GM19372 (cell line): ENCODE data around the gene OR6B1.
"Not testable (repeated sequence)": the region's sequence is repeated elsewhere in the genome, so short reads cannot be mapped to it uniquely, and the experiment has no call there.

Experiments
- ATAC-seq: cut with Tn5 transposase; IDR thresholded peaks from one replicate; pipeline ENCODE4 v1.9.1; 2021; ENCODE audit warnings: mild to moderate bottlenecking, low read depth, moderate library complexity; ENCODE audit not compliant: unreplicated experiment

Gene OR6B1

DNA sequence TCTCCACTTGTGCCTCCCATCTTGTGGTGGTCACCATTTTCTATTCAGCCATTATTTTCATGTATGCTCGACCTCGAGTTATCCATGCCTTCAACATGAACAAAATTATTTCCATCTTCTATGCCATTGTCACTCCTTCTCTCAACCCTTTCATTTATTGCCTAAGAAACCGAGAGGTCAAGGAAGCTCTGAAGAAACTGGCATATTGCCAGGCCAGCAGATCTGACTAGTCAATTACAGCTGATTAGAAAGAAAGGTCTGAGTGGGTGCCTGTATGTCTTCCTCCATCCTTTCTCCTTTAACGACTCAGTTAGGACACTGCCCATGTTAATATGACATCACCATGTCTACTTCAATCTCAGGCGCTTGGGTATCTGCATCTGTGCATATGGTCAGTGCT, 4.6 kb downstream of the OR6B1 start:
- ATAC-seq, result no peak

DNA sequence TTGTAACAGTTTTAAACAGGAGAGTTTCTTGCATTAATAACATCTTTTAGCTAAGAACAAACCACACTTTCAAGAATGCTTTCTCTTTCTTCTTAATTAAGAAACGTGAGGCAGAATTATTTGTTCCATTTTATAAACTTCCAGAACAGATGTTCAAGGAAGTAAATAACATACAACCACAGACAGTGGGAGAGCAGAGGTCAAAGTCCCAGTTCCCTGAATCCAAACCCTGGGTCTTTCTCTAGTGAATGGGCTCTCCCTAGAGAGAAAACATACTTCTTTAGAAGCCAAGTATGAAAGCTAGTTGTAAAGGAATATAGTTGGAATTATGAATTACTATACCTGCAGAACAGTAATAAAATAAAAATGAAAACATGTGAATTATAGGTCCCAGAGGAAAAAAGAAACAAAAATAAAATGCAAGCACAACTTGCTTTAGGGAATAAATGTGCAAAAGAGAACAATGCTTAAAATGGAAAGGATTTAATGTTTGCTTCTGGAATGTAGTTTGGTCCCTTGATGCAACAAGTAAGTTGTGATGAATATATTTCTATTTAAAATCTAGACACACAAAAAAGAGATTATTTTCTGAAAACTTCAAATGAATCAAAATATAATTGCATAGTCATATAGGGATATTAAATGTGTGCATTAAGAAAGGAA, 6.0 kb downstream of the OR6B1 start:
- no peak for ATAC-seq

DNA sequence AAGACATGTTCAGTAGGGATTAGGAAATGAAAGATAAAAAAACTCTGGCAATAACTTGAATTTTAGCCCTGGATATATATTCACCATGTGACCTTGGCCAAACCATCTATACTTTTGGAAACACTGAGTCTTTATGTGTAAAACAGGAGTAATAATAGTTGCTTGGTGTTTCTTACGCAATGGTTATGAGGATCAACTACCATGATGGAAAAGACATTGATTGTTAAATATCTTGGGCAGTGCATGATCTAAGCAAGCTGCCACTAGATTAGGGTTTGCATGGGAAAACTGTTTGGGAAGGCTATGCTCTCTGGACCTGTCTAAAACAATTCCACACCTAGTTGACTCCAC, 6.5 kb downstream of the OR6B1 start:
- ATAC-seq, result no peak

DNA sequence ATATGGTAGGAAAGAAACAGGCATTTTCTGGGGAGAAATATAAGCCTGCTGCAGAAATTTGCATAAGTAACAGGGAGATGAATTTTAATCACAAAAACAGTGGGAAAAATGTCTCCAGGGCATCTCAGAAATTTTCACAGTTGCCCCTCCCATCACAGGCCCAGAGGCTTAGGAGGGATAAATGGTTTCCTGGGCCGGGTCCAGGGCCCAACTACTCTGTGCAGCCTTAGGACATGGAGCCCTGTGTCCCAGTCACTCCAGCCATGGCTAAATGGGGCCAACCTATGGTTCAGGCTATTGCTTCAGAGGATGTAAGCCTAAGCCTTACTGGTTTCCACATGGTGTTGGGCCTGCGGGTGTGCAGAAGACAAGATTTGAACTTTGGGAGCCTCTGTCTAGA, 9.2 kb downstream of the OR6B1 start:
- ATAC-seq, result no peak

DNA sequence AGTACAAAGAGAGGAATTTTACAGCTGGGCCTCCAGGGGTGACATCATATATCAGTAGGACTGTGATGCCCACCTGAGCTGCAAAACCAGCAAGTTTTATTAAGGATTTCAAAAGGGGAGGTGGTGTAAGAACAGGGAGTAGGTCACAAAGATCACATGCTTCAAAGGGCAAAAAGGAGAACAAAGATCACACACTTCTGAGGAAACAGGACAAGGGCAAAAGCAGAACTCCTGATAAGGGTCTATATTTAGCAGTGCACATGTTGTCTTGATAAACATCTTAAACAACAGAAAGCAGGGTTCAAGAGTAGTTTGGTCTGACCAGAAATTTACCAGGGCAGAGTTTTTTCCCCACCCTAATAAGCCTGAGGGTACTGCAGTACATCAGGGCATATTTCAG, 9.9 kb downstream of the OR6B1 start:
- ATAC-seq, result not testable (repeated sequence)

DNA sequence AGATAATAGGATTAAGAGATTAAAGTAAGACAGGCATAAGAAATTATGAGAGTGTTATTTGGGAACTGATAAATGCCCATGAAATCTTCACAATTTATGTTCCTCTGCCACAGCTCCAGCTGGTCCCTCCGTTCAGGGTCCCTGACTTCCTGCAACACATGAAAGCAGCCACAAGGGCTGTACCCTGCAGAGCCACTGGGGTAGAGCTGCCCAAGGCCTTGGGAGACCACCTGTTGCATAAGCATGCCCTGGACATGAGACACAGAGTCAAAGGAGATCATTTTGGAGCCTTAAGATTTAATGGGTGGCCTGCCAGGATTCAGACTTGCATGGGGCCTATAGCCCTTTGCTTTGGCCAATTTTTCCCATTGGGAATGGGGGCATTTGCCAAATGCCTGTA, 10.7 kb downstream of the OR6B1 start:
- not testable (repeated sequence) for ATAC-seq

DNA sequence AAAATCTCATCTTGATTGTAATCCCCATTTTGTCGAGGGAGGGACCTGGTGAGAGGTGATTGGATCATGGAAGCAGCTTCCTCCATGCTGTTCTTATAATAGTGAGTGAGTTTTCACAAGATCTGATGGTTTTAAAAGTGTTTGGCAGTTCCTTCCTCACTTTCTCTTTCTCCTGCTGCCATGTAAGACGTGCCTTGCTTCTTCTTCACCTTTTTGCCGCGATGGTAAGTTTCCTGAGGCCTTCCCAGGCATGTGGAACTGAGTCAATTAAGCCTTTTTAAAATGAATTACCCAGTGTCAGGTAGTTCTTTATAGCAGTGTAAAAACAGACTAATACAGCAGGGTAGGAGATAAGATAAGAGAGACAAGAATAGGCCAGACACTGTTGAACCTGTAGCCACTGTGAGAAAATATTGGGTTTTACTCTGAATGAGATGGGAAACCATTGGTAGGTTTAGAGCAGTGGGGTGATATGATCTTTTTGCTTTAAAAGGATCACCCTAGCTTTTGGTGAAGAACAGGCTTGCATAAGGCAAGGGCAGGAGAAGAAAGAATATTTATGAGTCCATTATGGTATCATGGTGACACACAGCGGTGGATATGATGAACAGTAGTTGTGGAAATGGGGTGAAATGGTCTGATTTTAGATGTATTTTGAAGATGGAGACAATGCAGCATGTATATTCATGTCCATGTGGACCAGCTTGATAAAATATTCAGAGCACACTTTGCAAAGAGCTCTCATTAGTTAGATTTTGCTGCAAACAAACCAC, 11.5 kb downstream of the OR6B1 start:
- ATAC-seq, result no peak

DNA sequence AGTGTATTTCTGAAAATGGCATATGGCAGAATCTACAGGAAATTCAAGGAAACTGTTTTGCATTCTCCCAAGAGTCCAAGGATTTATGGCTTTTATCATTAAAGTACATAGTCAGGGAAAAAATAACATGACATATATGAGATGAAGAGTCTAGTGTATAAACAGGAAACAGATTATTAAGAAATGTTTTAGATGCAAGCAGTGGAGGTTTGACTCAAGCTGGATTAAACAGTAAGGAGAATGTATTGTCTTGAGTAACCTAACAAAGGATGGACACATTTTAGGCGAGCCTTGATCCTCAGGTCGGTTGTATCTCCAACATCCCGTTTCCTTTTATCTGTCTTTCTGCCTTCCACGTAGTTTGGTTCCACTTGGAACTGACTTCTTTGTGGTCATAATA, 17.9 kb downstream of the OR6B1 start:
- ATAC-seq, result no peak

DNA sequence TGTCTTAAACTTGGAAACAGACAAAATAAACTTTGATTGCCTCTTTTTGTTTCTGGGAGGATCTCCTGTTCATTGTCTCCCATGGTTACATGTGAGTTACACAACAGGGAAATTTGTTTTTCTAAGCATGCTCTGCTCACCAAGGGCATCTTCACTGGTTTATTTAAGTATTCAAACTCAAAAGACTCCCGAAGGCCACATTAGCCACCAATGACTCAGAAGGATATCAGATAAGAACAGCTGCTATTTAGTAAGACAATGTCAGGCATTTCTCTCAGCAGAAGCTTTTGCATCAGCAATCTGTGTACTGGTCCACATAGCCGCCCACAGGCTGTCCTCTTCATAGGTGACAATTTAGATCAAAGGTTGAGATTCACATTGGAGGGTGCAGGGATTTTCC, 19.3 kb downstream of the OR6B1 start:
- ATAC-seq, result no peak

DNA sequence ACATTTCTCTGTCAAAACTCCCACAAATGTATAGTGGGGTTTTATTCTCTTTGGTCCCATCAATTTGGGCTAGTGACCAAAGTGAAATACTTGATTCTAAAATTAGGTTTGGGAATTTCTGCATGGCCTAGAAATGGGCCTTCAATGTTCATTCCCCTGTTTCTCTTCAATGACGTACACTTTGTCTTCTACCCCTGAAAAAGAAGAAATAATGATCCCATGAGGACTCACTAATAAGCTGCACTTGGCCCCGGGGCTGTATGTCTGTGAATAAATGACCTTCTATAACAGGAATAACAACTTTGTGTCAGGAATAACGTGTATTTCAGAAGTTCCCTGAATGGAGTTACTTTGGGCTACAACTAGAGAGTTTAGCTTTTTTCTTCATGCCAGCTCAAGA, 20.2 kb downstream of the OR6B1 start:
- no peak for ATAC-seq

DNA sequence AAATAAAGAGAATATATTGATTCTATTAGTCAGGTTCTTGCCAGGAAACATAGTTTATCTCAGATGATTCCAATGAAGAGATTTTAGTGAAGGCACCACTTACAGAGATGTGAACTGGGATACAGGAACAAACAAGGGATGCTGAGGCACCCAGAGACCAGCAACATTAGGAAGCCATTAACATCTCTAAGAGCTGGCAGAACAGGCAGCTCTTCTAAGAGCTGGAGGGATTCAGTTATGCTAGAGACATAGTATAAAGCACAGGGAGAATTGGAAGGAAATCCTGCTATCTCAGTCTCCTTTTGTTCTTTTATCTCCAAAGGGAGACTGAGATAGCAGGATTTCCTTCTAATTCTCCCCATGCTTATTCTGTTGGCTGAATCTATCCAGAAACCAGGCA, 22.0 kb downstream of the OR6B1 start:
- ATAC-seq, result no peak

DNA sequence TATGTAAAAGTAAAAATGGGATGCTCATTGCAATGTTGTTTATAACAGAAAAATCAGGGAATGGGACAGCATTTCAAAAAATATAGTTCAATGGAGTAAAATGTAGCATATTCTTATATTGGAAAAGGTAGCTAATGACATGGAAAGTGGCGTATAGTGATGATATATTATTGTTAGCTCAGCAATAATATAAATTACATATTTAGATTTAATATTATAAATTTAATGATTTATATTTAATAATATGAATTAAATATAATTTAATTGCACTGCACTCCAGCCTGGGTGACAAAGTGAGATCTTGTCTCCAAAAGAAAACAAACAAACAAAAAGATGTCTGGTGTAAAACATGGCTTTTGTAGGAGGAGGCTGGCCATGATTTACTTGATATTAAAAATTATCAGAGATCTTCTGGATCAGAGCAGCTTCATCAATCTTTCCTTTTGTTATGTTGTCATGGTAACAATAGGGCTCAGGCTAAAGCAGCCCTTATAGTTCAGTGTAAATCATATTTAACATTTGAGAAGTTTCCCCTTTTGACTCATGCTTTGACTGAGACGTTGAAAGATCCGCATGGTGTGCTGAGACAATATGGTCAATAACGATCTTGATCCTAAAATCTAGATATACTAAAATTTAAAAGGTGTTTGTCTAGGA, 23.2 kb downstream of the OR6B1 start:
- ATAC-seq, result no peak

DNA sequence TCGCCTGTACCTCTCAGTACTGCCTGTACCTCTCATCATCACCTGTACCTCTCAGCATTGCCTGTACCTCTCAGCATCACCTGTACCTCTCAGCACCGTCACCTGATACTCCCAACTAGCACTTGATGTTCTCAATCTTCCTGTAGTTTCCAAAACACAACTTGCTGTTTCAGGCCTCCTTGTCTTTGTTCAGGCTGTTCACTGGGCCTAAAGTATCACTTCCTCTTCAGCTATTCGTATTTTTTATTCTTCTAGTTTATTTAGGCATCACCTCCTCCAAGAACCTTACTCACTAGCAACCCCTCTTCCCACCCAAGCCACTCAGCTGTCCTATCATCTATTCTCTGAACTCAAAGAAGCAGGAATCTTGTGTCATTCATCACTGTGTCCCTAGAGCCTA, 24.1 kb downstream of the OR6B1 start:
- ATAC-seq, result no peak

DNA sequence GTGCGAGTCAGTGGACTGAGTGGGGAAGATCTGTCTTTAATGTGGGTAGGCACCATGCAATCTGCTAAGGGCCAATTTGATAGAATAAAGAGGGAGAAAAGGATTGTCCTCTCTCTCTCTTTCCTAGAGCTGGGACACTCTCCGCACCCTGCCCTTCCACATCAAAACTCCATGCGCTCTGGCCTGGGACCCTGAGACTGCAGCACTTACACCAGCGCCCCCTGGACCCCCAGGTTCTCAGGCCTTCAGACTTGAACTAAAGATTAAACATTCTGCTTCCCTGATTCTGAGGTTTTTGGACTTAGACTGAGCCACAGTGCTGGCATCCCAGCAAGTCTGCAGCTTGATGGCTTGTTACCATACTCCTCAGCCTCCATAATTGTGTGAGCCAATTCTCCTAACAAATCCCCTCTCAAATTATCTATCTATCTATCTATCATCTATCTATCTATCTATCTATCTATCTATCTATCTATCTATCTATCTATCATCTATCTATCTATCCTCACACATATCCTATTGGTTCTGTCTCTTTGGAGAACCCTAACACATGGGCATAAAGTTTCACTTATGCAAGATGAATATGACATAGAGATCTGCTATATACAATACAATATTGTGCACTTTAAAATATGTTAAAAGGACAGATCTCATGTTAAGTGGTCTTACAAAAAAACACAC, 26.2 kb downstream of the OR6B1 start:
- ATAC-seq, result no peak

DNA sequence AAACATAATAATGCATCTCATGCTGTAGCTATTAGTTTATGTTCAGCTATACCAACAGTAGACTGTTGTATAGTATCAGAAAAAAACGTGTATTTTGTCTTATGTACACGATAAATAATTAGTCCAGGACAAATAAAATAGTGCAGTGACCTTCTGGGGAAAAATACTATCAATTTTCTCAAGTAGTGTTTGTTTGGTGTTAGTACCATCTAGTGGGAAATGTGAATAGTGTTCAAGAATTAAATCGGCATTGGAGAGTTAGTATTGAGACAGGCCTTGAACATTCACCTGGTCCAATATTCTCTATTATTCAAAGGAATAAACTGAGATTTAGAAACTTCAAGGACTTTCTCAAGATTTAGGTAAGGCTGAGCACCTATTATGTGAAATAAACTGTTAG, 26.9 kb downstream of the OR6B1 start:
- ATAC-seq, result no peak

DNA sequence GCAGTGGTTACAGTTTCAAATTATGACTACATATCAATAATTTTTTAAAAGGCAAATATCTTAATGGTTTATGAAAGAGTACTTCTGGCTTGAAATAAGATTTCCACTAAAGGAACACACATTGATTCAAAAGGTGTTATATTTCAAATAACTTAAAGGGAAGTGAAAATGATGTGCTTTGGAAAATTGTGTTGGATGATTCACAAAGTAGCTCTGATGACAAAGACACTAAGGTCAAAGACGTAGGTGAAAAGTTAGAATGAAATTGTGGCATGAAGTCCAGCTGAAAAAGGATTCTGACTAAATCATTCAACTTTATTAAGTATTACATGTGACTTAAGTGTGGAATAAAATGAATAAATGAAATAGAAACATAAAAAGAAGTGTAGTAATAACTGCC, 27.9 kb downstream of the OR6B1 start:
- no peak for ATAC-seq

DNA sequence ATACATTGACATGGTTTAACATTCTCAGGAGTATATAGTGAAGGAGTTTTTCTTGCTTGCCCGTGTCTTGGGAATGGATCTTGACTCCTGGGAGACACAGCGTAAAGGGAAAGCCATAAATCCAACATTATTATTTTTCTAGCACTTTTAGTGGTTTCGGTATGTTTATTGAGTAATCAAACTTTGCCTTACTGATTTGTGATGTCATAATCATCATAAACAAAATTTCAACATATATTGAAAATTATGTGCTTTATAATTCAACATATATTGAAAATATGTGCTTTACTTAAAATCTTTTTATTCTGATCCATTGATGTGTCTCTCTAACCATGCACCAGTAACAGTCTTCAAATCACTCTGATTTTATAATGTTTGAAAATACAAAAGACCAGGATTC, 28.4 kb downstream of the OR6B1 start:
- ATAC-seq, result no peak

DNA sequence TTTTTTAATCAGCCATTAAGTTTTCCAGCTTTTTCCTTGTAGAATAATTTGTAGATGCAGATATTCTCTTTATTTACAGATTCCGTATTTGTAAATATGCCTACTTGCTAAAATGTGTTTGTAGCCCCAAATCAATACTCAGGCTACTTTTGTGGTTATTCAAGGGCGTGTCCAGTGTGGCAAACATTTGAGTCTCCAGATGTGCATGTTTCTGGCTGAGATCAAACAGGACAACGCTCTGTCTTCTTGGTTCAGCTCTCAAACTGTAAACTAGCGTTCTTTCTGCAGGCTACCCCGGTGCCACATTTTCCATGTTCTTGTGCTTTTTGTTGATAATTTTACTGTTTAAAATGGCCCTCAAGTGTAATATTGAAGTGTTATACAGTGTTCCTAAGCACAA, 32.4 kb downstream of the OR6B1 start:
- ATAC-seq, result no peak

DNA sequence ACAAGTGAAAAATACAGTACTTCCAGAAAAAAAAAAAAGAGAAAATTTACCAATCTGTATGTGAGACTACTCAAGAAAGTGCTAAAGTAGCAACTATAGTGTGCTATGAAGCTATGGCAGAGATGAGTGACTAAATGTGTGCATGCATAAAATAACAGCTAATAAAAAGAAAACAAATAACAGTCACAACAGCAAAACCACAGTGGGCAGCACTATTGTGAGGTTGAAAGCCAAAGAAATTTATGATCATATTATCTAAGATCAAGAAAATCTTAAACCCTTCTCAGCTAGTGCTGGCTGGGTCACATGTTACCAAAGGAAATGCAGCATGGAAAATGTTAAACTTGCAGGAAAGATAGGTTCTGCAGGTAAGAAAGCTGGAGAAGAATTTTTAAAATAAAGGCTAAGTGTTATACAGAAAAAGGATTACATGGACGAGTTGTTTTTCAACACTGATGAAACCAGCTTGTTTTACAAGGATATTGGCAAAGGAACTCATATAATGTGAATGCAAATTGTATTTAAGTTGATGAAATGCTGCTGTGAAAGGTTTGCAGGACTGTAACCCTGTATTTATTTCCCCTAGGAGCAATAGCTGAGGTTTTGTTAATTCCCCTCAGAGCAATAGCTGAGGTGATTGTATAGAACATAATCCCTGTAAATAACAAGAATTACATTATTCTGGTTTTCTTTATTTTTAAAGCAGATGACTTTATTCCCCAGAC, 33.0 kb downstream of the OR6B1 start:
- ATAC-seq, result no peak

DNA sequence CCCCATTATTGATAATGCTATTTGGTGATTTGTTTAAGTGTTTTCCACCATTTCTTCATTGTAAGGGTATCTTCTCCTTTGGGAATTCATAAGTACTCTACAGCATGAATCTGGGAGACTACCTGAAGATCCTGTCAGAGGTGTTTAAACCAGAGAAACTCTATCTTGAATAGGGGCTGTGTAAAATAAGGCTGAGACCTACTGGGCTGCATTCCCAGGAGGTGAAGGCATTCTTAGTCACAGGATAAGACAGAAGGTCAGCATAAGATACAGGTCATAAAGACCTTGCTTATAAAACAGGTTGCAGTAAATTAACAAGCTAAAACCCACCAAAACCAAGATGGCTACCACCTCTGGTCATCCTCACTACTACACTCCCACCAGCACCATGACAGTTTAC, 35.3 kb downstream of the OR6B1 start:
- no peak for ATAC-seq
